Fibroblast of pulmonary artery (primary cell): ENCODE measurements around the gene WAPL.
"Not testable (repeated sequence)": the region's sequence is repeated elsewhere in the genome, so short reads cannot be mapped to it uniquely, and the experiment has no call there.

ENCODE experiments used
- DNase-seq: peaks from one replicate; pipeline ENCODE4 v3.0.0-alpha.2; 2010; ENCODE audit warnings: low read depth
- H3K4me3 ChIP-seq: replicated peaks from 2 replicates; pipeline ENCODE4 v1.5.1; 2011; ENCODE audit warnings: low read depth, mild to moderate bottlenecking, control low read depth, low read length, moderate library complexity
- CTCF ChIP-seq: IDR thresholded peaks from 2 replicates; pipeline ENCODE4 v1.5.1; 2011; ENCODE audit warnings: mild to moderate bottlenecking, control low read depth, low read length, inconsistent platforms; ENCODE audit errors: missing control alignments

The WAPL gene, protein sequence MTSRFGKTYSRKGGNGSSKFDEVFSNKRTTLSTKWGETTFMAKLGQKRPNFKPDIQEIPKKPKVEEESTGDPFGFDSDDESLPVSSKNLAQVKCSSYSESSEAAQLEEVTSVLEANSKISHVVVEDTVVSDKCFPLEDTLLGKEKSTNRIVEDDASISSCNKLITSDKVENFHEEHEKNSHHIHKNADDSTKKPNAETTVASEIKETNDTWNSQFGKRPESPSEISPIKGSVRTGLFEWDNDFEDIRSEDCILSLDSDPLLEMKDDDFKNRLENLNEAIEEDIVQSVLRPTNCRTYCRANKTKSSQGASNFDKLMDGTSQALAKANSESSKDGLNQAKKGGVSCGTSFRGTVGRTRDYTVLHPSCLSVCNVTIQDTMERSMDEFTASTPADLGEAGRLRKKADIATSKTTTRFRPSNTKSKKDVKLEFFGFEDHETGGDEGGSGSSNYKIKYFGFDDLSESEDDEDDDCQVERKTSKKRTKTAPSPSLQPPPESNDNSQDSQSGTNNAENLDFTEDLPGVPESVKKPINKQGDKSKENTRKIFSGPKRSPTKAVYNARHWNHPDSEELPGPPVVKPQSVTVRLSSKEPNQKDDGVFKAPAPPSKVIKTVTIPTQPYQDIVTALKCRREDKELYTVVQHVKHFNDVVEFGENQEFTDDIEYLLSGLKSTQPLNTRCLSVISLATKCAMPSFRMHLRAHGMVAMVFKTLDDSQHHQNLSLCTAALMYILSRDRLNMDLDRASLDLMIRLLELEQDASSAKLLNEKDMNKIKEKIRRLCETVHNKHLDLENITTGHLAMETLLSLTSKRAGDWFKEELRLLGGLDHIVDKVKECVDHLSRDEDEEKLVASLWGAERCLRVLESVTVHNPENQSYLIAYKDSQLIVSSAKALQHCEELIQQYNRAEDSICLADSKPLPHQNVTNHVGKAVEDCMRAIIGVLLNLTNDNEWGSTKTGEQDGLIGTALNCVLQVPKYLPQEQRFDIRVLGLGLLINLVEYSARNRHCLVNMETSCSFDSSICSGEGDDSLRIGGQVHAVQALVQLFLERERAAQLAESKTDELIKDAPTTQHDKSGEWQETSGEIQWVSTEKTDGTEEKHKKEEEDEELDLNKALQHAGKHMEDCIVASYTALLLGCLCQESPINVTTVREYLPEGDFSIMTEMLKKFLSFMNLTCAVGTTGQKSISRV (N-terminal part only)

GRCh38 chr10:86521678-86522509 lies at the start of gene WAPL:
Gene WAPL, minus strand, starts transcription at chr10:86521792. Its CDS starts 3,723 bp downstream, at chr10:86518069.
- peak; percentile 93 for DNase-seq
- H3K4me3 ChIP-seq: peak within 1 kb of the TSS; percentile 87
- no peak for TF ChIP-seq CTCF

GRCh38 chr10:86569335-86569734 lies 47.7 kb upstream of the WAPL start:
- TF ChIP-seq CTCF: no peak
- no peak for DNase-seq
- no peak overlapping the region for H3K4me3 ChIP-seq

DNA sequence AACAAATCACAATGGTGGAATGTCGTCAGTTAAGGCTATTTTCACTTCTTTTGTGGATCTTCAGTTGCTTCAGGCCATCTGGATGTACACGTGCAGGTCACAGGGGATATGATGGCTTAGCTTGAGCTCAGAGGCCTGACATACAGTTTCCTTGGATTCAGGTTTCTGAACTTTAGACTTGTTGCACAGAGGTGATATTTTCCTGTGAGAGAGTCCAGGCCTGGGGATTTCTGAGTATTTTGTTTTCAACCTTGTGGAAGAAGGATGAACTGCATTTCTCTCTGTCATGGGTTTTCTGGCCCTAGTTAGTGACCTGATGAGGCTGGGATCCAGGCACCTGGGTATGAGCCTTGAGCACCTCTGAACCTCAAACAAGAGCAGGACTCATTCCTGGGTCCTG lies 44.9 kb upstream of the WAPL start:
- H3K4me3 ChIP-seq, DNase-seq: not testable (repeated sequence)

DNA sequence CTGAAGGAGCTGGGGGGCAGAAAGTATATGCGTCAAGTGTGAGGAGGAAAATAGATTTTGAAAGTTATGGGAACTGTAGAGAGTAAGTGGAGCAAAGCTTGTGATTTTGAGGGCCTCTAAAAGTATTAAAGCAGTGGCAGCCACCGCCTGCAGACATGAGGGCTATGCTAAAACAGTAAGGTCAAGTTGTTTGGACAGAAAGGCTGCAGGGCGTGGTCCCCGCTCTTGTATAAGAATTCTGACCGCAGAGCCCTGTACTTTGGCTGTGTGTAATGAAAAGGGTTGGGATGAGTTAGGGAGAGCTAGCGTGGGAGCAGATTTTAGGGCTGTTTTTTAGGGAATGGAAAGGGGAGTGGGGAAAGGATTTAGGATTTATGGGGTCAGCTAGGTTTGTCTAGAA lies 41.7 kb upstream of the WAPL start:
- H3K4me3 ChIP-seq, DNase-seq: not testable (repeated sequence)

DNA sequence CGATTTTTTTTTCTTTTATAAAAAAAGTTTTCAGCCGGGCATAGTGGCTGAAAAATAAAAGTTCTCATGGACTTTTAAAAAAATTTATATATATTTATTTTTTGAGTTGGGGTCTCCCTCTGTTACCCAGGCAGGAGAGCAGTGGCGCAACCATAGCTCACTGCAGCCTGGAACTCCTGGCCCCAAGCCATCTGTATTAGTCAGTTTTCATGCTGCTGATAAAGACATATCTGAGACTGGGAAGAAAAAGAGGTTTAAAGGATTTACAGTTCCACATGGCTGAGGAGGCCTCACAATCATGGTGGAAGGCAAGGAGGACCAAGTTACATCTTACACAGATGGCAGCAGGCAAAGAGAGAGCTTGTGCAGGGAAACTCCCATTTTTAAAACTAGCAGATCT lies 37.1 kb upstream of the WAPL start:
- DNase-seq: peak; percentile 63
- H3K4me3 ChIP-seq: not testable (repeated sequence)

GRCh38 chr10:86556933-86557649 lies 35.5 kb upstream of the WAPL start:
- no peak for DNase-seq
- TF ChIP-seq CTCF: no peak
- H3K4me3 ChIP-seq: no peak overlapping the region

- TF ChIP-seq CTCF: no peak
- no peak for DNase-seq
- H3K4me3 ChIP-seq: no peak overlapping the region
Observed at GRCh38 chr10:86556532-86556931, 34.9 kb upstream of the WAPL start.
